Ascending aorta (tissue), 2 donors: ENCODE data around the gene NDE1. TPM values are rescaled to one million over a fixed set of nuclear protein-coding genes. Genes with fewer than 3 reads are reported as not detected.

Source experiments
- DNase-seq, 2 donors: peaks; one replicate each; pipeline ENCODE4 v3.0.0-alpha.2; 2019; ENCODE audit warnings: low spot score in 2 of 2
- H3K27ac ChIP-seq, 2 donors: fragments of 200-600 bp; sonication (generic); one replicate each; pipeline ENCODE4 v1.5.1; 2016 to 2017; ENCODE audit warnings: mild to moderate bottlenecking in 1 of 2
- H3K27me3 ChIP-seq: fragments of 200-600 bp; sonication (generic); one replicate; pipeline ENCODE4 v1.5.1; 2017
- H3K36me3 ChIP-seq, 2 donors: fragments of 200-600 bp; sonication (generic); one replicate each; pipeline ENCODE4 v1.5.1; 2016
- H3K4me1 ChIP-seq, 2 donors: fragments of 200-600 bp; sonication (generic); one replicate each; pipeline ENCODE4 v1.5.1; 2016 to 2017; ENCODE audit warnings: mild to moderate bottlenecking in 1 of 2
- H3K4me3 ChIP-seq, 2 donors: fragments of 200-600 bp; sonication (generic); one replicate each; pipeline ENCODE4 v1.5.1; 2016 to 2017; ENCODE audit warnings: mild to moderate bottlenecking in 1 of 2
- H3K9me3 ChIP-seq, 2 donors: fragments of 200-600 bp; sonication (generic); one replicate each; pipeline ENCODE4 v1.5.1; 2016
- intact Hi-C: fragments of 100-400 bp; cut with DNase I; formaldehyde crosslinking; loops from one replicate; pipeline ENCODE4 v1.15.1; 2023
- total RNA-seq: library from RNA; depleted of rRNA; stranded (reverse); fragments of >200 nt; gene quantifications from one replicate; pipeline ENCODE4 v1.1.0, GENCODE V29; 2016
- TF ChIP-seq, protein P1 (sequence below), 3 experiments: fragments of 200-600 bp in 2 of 3; fragments of 450-650 bp in 1 of 3; sonication (generic) in 2 of 3; IDR thresholded peaks; one replicate each; pipeline ENCODE4 v1.5.1; 2016 to 2019; ENCODE audit warnings: antibody characterized with exemption in 3 of 3, mild to moderate bottlenecking in 1 of 3, moderate library complexity in 1 of 3

NDE1 gene
- total RNA-seq, 1 donor from 2014 or later, result 21.9 TPM

DNA sequence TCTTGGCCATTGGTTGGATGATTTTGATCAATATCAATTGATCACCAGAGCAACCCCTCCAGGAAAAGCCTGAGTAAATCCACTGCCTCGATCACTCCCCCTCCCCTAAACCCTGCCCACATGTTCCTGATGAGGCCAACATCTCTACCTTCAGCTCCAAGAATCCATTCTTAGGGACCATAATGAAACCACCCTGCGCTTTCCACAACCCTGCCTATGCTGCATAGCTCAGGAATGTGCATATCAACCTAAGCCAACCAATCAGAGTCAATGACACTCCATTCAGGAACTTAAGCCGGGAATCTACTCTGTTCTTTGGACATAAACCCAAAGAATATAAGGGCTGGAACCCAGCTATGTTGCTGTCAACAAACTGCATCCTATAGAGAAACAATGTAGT lies 120.5 kb downstream of the NDE1 start:
- intact Hi-C loops, result loop anchor here (1.0 kb wide), 1 partner anchor 37 kb away; no protein-coding TSS in a partner anchor
- H3K4me1 ChIP-seq, result peaks cover 25 to 55% of the 10 kb centered on the region in 2 donors
- TF ChIP-seq, protein P1, sequence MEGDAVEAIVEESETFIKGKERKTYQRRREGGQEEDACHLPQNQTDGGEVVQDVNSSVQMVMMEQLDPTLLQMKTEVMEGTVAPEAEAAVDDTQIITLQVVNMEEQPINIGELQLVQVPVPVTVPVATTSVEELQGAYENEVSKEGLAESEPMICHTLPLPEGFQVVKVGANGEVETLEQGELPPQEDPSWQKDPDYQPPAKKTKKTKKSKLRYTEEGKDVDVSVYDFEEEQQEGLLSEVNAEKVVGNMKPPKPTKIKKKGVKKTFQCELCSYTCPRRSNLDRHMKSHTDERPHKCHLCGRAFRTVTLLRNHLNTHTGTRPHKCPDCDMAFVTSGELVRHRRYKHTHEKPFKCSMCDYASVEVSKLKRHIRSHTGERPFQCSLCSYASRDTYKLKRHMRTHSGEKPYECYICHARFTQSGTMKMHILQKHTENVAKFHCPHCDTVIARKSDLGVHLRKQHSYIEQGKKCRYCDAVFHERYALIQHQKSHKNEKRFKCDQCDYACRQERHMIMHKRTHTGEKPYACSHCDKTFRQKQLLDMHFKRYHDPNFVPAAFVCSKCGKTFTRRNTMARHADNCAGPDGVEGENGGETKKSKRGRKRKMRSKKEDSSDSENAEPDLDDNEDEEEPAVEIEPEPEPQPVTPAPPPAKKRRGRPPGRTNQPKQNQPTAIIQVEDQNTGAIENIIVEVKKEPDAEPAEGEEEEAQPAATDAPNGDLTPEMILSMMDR (IDR thresholded peaks at IDR 0.05), result no peak
- H3K27me3 ChIP-seq, result no peaks in the 10 kb centered on the region
- peak in 1 of 2 donors; percentile 75 for DNase-seq
- H3K27ac ChIP-seq, result peak overlapping the region; percentile 75 to 83
- peaks cover 56 to 81% of the 10 kb centered on the region in 2 donors for H3K36me3 ChIP-seq
- no peaks in the 10 kb centered on the region for H3K9me3 ChIP-seq
- no peak overlapping the region for H3K4me3 ChIP-seq

DNA sequence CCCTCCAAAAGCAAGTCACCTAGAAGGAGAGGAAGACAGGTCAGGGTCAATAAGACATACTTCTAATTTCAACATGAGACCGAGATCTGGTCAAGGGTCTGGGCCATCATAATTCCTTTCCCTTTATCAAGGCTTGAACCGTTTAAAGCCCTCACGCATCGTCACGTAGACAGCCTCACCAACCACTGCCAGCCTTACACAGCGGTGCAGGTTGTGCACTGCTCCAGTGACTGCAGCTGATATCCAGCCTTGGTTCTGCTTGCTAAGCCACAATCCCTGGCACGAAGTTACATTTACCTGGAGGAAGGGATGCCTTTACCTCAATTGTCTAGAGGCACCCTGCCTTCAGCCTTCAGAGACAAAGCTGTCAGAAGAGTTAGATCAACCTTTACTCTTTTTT lies 121.6 kb downstream of the NDE1 start:
- Histone ChIP-seq H3K4me1 (peaks cover 22 to 61% of the 10 kb centered on the region in 2 donors), H3K4me3 (no peak overlapping the region), H3K27ac (peak overlapping the region; percentile 75 to 83), H3K9me3 (no peaks in the 10 kb centered on the region), H3K27me3 (no peaks in the 10 kb centered on the region), H3K36me3 (peaks cover 58 to 81% of the 10 kb centered on the region in 2 donors)
- TF ChIP-seq, protein P1 (IDR thresholded peaks at IDR 0.05), result no peak
- no peak for DNase-seq
- intact Hi-C loops, result no loop called here

DNA sequence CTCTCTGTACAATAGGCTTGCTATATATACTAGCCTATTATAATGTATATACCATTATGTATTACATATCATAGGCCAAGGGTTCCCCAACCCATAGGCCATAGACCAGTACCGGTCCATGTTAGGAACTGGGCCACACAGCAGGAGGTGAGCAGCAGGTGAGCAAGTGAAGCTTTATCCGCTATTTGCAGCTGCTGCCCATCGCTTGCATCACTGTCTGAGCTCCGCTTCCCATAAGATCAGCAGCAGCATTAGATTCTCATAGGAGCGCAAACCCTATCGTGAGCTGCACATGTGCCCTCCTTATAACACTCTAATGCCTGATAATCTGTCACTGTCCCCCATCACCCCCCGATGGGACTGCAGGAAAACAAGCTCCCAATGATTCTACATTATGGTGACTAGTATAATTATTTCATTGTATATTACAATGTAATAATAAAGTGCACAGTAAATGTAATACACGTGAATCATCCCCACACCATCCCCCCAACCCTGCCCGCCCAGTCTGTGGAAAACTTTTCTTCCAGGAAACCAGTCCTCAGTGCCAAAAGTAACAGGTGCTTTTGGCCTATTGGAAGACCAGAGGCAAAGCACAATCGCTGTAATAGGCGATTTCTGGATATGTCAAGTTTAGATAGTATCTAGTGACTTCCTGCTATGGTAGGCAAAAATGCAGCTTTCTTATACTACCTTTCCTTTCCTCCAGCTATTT lies 122.7 kb downstream of the NDE1 start:
- Histone ChIP-seq H3K36me3 (peaks cover 58 to 81% of the 10 kb centered on the region in 2 donors), H3K4me3 (no peak overlapping the region), H3K4me1 (peaks cover 18 to 61% of the 10 kb centered on the region in 2 donors), H3K27me3 (no peaks in the 10 kb centered on the region), H3K27ac (peak overlapping the region; percentile 72 to 83), H3K9me3 (no peaks in the 10 kb centered on the region)
- TF ChIP-seq, protein P1 (IDR thresholded peaks at IDR 0.05), result no peak
- peak in 1 of 2 donors; percentile 78 for DNase-seq
- intact Hi-C loops, result no loop called here

- Histone ChIP-seq H3K9me3 (no peaks in the 10 kb centered on the region), H3K4me1 (peaks cover 18 to 61% of the 10 kb centered on the region in 2 donors), H3K27ac (peak overlapping the region; percentile 65 to 72), H3K4me3 (no peak overlapping the region), H3K27me3 (no peaks in the 10 kb centered on the region), H3K36me3 (peaks cover 58 to 84% of the 10 kb centered on the region in 2 donors)
- TF ChIP-seq, protein P1 (IDR thresholded peaks at IDR 0.05), result no peak
- intact Hi-C loops, result no loop called here
- no peak for DNase-seq
These were observed 123.9 kb downstream of the NDE1 start for GRCh38 chr16:15773968-15774367.

- Histone ChIP-seq H3K27me3 (no peaks in the 10 kb centered on the region), H3K36me3 (peaks cover 67 to 86% of the 10 kb centered on the region in 2 donors), H3K4me3 (no peak overlapping the region), H3K9me3 (no peaks in the 10 kb centered on the region), H3K4me1 (peaks cover 18 to 53% of the 10 kb centered on the region in 2 donors), H3K27ac (peak overlapping the region in 1 of 2 donors; percentile 65)
- intact Hi-C loops, result loop anchor here (5.0 kb wide), 1 partner anchor 47 kb away; no protein-coding TSS in a partner anchor
- no peak for DNase-seq
- TF ChIP-seq, protein P1 (IDR thresholded peaks at IDR 0.05), result no peak
These were observed 125.2 kb downstream of the NDE1 start for GRCh38 chr16:15775209-15775608.
